ENCODE data around the gene MCHR1.

GRCh38 chr22:40679249-40679963, at the start of gene MCHR1:
- TF ChIP-seq CTCF (IDR thresholded peaks at IDR 0.05 in 4 of 5, conservative IDR thresholded peaks at IDR 0.05 in 1 of 5), result no peak
- no peak for TF ChIP-seq POLR2A (IDR thresholded peaks at IDR 0.05)

Data from gastrocnemius medialis (tissue), 4 donors.